ENCODE data around the gene TBK1.

DNA sequence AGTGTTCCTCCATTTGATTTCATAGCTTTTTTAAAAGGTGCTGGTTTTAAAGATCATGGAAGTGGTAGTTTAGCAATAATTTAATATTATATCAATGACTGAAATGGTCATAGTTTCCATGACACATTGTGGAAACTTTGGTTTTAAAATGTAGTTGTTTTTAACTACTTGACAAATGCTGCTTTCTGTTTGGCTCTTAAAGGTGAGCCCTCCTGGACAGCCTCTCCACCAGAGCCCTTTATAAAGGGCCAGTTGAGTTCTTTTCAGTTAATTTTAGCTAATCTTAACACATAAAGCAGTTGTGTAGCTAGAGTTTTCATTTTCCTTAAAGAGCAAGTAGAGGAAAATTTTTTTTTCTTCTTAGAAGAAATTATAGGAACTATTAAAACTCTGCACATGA, 33.7 kb upstream of the TBK1 start:
- TF ChIP-seq POLR2AphosphoS5 (IDR thresholded peaks at IDR 0.05) = no peak
- TF ChIP-seq EZH2 (IDR thresholded peaks at IDR 0.05; ENCODE audit: borderline replicate concordance, insufficient read depth, low read length, poor library complexity, severe bottlenecking) = no peak
- TF ChIP-seq CTCF (IDR thresholded peaks at IDR 0.05; ENCODE audit: poor library complexity, severe bottlenecking) = no peak
- no peak for TF ChIP-seq REST (IDR thresholded peaks at IDR 0.05; ENCODE audit: borderline replicate concordance)
- no peak for TF ChIP-seq EP300 (conservative IDR thresholded peaks at IDR 0.05; ENCODE audit: poor library complexity, severe bottlenecking)
- no peak for TF ChIP-seq RAD21 (conservative IDR thresholded peaks at IDR 0.05)
- no peak for TF ChIP-seq MXI1 (conservative IDR thresholded peaks at IDR 0.05; ENCODE audit: poor library complexity, severe bottlenecking)
- no peak for TF ChIP-seq SMC3 (conservative IDR thresholded peaks at IDR 0.05; ENCODE audit: poor library complexity)
